Measurements from ENCODE around the gene FBXL7.

- TF ChIP-seq CTCF (IDR thresholded peaks at IDR 0.05; ENCODE audit: low read length) (no peak), EZH2 (IDR thresholded peaks at IDR 0.05; ENCODE audit: borderline replicate concordance, low read length) (no peak)
These were observed 189.9 kb downstream of the FBXL7 start for GRCh38 chr5:15689836-15690235.
